Left colon (tissue), 2 donors: ENCODE measurements around the gene NUCB2. TPM values are rescaled to one million over a fixed set of nuclear protein-coding genes. Genes with fewer than 3 reads are reported as not detected.

Experiments used
- ATAC-seq: fragments of 200-7000 bp; cut with Tn5 transposase; one replicate; pipeline ENCODE4 v1.9.1; 2020; ENCODE audit warnings: mild to moderate bottlenecking, moderate library complexity
- DNase-seq, 2 donors: peaks; one replicate each; pipeline ENCODE4 v3.0.0-alpha.2; 2020
- intact Hi-C, 2 donors: fragments of 100-400 bp; cut with DNase I in 1 of 2; cut with micrococcal nuclease in 1 of 2; formaldehyde crosslinking; loops; one replicate each; pipeline versions ENCODE4 v1.11.2 to v1.14.0; 2022; cut with DNase I, micrococcal nuclease
- total RNA-seq, 2 donors: library from RNA; stranded (reverse); fragmentation: NEBNext Ultra II Directional; extraction: Animal tissue kit (Norgen Biotek cat#: 25700); gene quantifications; one replicate each; pipeline ENCODE4 v1.2.1, GENCODE V29; 2021
- donor health status: DM: no; HTN: no; CAD: no.
- donor health status: DM: yes; HTN: yes; CAD: no.

NUCB2 gene
- total RNA-seq, 2 donors from 2014 or later: 46.6 to 53.6 TPM

DNA sequence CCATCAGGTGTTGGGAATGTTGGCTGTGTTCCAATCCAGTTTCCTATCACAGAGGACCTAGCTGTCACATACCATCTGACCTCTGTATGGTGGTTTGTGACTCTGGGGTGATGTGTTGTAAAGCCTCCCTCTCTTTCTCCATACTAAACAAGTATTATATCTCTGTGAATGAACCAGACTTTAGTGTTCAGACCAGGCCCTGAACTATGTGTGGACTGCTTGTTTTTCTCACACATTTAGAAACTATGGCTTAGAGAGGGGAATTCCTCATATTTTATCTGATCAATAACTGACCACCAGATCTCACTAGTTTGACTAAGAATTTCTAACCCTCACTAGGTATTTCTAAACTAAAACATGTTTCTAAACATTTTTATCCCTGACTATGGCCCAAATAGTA, 92.6 kb downstream of the NUCB2 start:
- intact Hi-C loops: no loop called here
- ATAC-seq (no peak), DNase-seq (no peak)

DNA sequence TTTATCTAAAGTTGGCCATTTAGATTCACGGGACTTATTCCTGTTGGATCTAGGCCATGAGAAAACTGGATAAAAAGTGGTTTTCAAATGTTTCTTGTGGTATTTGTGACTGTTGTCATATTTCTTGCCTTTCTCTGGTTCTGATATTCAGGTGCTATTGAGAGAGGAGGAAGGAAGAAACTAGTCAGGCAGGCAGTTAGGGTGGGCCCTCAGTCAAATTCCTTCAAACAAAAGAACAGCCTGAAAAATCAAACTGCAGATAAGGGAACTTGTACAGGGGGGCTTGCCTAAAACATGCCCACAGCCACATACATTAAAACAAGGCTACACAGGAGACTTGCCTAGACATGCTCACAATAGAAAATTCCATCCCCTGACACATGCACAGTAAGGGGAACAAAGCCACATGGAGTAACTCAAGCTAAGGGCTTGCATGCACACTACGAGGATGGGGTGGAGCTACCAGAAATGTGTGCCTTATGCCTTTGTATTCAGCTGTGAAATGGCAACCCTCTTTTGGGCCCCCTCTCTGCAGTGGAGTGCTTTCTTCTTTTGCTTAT, 93.2 kb downstream of the NUCB2 start:
- intact Hi-C loops: no loop called here
- ATAC-seq: no peak
- no peak for DNase-seq

DNA sequence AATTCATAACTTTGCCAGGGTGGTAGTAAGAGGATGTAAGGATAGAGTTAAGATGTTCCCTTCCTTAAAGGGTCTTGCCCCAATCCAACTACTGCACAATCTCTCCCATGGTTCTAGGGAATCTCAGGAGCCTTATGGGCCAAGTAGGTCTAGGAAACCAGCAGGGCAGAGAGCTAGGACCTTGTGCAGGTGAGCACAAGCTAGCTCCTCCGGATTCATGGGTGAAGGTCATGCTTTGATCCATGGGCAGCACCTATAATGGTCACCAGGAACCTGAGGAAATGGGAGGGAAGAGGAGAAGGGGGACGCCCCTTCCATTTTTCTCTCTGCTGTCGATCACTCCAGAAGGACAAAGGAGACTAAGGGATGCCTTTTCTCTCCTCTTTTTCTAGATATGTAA, 95.1 kb downstream of the NUCB2 start:
- intact Hi-C loops: no loop called here
- no peak for ATAC-seq
- no peak for DNase-seq

DNA sequence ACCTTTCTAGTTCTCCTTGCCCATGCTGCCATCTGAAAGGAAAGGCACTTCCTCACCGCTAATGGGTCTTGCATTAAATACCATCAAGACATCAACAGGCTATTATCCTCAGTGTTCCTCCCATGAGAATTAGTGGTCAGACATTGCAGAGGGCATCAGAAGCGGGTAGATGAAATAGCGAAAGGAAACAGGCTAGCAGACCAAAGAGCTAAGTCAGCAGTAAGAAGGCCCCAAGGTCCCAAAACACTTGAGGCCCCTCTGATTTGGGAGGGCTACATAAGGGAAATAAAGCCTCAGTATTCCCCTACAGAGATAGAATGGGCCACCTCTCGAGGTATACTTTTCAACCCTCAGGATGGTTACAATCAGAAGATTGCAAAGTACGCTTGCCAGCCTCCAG, 99.0 kb downstream of the NUCB2 start:
- ATAC-seq: no peak
- intact Hi-C loops: no loop called here
- DNase-seq: no peak

DNA sequence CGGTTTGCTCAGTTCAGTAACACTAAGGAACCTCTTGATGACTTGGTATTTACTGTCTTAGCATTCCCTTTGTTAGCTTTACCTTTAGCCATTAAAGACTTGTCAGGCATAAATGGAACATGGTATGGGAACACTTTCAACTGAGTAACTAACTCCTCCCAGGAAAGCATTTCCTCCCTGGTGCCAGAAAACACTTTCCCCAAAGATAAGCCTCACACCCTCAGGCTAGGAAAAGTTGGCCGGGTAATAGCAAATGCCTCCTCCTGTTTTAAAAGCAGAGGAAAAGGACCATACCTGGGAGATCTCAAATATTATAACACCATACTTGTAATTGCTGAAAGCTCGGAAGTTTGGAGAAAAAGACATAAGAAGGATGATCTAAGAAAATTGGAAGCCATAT, 100.0 kb downstream of the NUCB2 start:
- intact Hi-C loops: no loop called here
- ATAC-seq (no peak), DNase-seq (no peak)

DNA sequence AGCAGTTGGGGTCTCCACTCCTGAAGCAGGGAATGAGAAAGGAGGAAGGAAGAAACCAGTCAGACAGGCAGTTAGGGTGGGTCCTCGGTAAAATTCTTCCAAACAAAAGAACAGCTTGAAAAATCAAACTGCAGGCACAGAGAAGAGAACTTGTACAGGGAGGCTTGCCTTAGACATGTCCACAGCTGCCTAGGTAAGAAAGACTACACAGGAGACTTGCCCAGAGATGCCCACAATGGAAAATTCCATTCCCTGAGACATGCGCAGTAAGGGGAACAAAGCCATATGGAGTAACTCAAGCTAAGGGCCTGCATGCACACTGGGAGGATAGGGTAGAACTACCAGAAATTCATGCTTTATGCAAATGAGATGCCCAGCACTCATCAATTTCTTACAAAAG, 102.1 kb downstream of the NUCB2 start:
- no peak for DNase-seq
- intact Hi-C loops: no loop called here
- no peak for ATAC-seq

DNA sequence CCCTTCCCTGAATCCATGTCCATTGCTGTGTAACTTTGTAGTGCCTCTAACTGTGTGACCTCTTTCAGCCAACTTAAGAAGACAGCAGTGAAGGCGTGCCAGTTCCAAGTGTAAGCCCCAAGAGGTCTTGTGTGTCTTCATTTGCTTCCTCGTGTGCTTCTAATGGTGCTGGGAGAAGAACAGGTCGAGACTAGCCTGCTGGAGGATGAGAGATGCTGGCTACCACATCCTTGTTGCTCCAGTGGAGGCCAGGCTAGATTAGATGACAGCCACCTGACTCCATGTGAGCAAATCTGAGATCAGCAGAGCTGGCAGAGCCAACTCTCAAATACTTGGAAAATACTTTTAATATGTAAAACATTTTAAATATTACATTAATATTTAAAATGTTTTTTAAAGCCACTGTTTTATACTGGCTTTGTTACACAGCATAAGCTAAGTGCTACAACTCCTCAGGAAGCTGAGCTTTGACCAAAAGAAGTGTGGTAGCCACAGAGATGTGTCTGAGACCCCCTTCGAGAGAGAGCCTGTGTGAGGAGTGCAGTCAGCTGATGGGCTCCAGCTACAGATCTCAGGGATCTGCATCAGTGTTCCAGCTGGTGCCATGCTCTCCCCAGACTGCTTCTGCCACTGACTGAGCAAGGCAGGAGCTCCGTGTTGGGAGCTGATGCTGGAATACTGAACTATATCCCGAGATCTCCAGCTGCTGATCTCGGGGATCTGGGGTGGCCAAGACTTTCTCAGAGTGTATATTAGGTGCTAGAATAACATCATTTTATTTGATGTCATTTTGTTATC, 103.0 kb downstream of the NUCB2 start:
- DNase-seq (no peak), ATAC-seq (no peak)
- intact Hi-C loops: loop anchor here in 1 of 2 donors (5.0 kb wide), 1 partner anchor 123 kb away; no protein-coding TSS in a partner anchor

DNA sequence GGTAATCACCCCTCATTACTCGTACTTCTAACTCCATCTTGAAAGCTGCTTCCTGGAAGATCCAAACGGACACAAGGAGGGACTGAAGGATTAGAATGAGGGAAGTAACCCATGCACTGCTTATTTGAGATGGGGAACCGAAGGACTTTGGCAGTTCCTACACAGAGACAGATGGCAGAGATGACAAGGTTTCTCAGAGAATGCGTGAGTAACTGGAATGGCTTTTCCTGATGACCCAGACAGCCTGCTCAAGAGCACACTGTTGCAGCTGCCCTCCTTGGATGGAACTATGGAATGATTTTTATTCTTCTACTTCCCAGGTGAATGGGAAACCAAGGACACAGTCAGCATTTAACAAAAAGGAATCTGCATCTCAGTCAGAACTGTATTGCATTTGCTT, 104.6 kb downstream of the NUCB2 start:
- intact Hi-C loops: loop anchor here in 1 of 2 donors (5.0 kb wide), 1 partner anchor 121 kb away; no protein-coding TSS in a partner anchor
- ATAC-seq (no peak), DNase-seq (no peak)

Other genes with a start within 250 kb of the NUCB2 start
- 100 to 1,000 TPM; 635 to 695 TPM for gene RPS13, start 199.1 kb upstream of the NUCB2 start, total RNA-seq
- 10 to 100 TPM; 49.7 to 54.6 TPM for gene PIK3C2A, start 68.8 kb upstream of the NUCB2 start, total RNA-seq
- 10 to 100 TPM; 13.1 to 16.5 TPM for gene NCR3LG1, start 75.1 kb downstream of the NUCB2 start, total RNA-seq
- gene KCNJ11, start 111.9 kb downstream of the NUCB2 start, total RNA-seq: 1 to 10 TPM; 2.1 to 6.9 TPM
- gene ABCC8, start 200.1 kb downstream of the NUCB2 start, total RNA-seq: 1 to 10 TPM; 4.1 to 5.1 TPM